ENCODE results near the gene GIPC2.
"Not testable (repeated sequence)": the region's sequence is repeated elsewhere in the genome, so short reads cannot be mapped to it uniquely, and the experiment has no call there.

DNA sequence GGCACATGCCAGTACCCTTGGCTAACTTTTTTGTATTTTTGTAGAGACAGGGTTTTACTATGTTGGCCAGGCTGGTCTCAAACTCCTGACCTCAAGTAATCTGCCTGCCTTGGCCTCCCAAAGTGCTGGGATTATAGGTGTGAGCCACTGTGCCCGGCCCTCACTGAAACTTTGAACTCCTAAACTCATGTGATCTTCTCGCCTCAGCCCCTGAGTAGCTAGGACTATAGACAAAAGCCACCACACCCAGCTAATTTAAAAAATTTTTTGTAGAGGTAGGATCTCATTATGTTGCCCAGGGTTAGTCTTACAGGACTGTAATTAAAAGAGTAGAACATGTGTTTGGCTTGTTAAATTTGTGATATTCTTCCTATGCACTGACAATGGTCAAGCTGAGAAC is 19.1 kb downstream of the GIPC2 start:
- not testable (repeated sequence) for TF ChIP-seq POLR2A (IDR thresholded peaks at IDR 0.05)
- TF ChIP-seq, protein P1, sequence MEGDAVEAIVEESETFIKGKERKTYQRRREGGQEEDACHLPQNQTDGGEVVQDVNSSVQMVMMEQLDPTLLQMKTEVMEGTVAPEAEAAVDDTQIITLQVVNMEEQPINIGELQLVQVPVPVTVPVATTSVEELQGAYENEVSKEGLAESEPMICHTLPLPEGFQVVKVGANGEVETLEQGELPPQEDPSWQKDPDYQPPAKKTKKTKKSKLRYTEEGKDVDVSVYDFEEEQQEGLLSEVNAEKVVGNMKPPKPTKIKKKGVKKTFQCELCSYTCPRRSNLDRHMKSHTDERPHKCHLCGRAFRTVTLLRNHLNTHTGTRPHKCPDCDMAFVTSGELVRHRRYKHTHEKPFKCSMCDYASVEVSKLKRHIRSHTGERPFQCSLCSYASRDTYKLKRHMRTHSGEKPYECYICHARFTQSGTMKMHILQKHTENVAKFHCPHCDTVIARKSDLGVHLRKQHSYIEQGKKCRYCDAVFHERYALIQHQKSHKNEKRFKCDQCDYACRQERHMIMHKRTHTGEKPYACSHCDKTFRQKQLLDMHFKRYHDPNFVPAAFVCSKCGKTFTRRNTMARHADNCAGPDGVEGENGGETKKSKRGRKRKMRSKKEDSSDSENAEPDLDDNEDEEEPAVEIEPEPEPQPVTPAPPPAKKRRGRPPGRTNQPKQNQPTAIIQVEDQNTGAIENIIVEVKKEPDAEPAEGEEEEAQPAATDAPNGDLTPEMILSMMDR (IDR thresholded peaks at IDR 0.05): not testable (repeated sequence)
